ENCODE data around the gene DBP.

GRCh38 chr19:48661711-48662090 lies 24.5 kb upstream of the DBP start:
- no peak for TF ChIP-seq ELK1 (IDR thresholded peaks at IDR 0.05; ENCODE audit: low read depth, low read length)
- no peak for TF ChIP-seq POLR2A (IDR thresholded peaks at IDR 0.05; ENCODE audit: low read depth, low read length)
- TF ChIP-seq TAF1 (IDR thresholded peaks at IDR 0.05; ENCODE audit: borderline replicate concordance, low read depth, low read length), result no peak
- no peak for TF ChIP-seq BCLAF1 (IDR thresholded peaks at IDR 0.05)
- no peak for TF ChIP-seq BACH1 (IDR thresholded peaks at IDR 0.05; ENCODE audit: borderline replicate concordance)
- TF ChIP-seq SIX5 (IDR thresholded peaks at IDR 0.05; ENCODE audit: low read depth, low read length, severe bottlenecking), result no peak
- TF ChIP-seq CTCF (IDR thresholded peaks at IDR 0.05 in 2 of 3, conservative IDR thresholded peaks at IDR 0.05 in 1 of 3; ENCODE audit: control insufficient read depth in 2 of 3, extremely low read depth in 1 of 3, insufficient read depth in 1 of 3, low read depth in 3 of 3, low read length in 3 of 3), result no peak
- no peak for TF ChIP-seq RAD21 (IDR thresholded peaks at IDR 0.05; ENCODE audit: insufficient read depth, low read depth, low read length)
- TF ChIP-seq MYC (IDR thresholded peaks at IDR 0.05; ENCODE audit: insufficient read depth, insufficient read length, insufficient replicate concordance, low read length, severe bottlenecking), result no peak
- TF ChIP-seq NFYA (IDR thresholded peaks at IDR 0.05; ENCODE audit: borderline replicate concordance, low read depth, low read length), result no peak
- TF ChIP-seq CEBPB (IDR thresholded peaks at IDR 0.05; ENCODE audit: borderline replicate concordance in 1 of 2, low read depth in 2 of 2, low read length in 2 of 2), result no peak
- TF ChIP-seq CHD4 (IDR thresholded peaks at IDR 0.05), result no peak
- no peak for TF ChIP-seq ZBTB11 (CRISPR knock-in tag; IDR thresholded peaks at IDR 0.05)
